H1 (cell line): Measurements from ENCODE around the gene PDIA5. TPM values are rescaled to one million over a fixed set of nuclear protein-coding genes. Genes with fewer than 3 reads are reported as not detected.

ENCODE experiments used
- CTCF ChIA-PET: fragments of 300-600 bp; sonication (Branson Sonifier 250); formaldehyde crosslinking; loops from one replicate; lab custom pipeline; 2021; ENCODE audit not compliant: partially characterized antibody; lab: Charles Lee
- POLR2A ChIA-PET: fragments of 300-600 bp; sonication (Branson Sonifier 250); formaldehyde crosslinking; loops from one replicate; lab custom pipeline; 2021; ENCODE audit warnings: inconsistent platforms; ENCODE audit not compliant: partially characterized antibody; lab: Charles Lee
- DNase-seq, 2 experiments: peaks; one replicate each; pipeline versions ENCODE4 v3.0.0 to v3.0.0-alpha.2; 2010 to 2022; ENCODE audit warnings: low spot score in 2 of 2, low read depth in 1 of 2, mixed read lengths in 1 of 2
- FAIRE-seq: peaks from 2 replicates; lab custom pipeline; 2011; peaks lifted over from hg19 to GRCh38; lab: Jason Lieb, UNC
- H2AFZ ChIP-seq: 2 replicates; pipeline ENCODE4 v1.8.1; 2012; ENCODE audit warnings: low read length, inconsistent platforms
- H2AK5ac ChIP-seq: 2 replicates; pipeline ENCODE4 v1.6.1; 2013; ENCODE audit warnings: low read depth, low read length
- H2BK120ac ChIP-seq: replicated peaks from 2 replicates; pipeline ENCODE3; 2013; ENCODE audit warnings: low read depth, low read length, inconsistent platforms
- H2BK12ac ChIP-seq: 2 replicates; pipeline ENCODE4 v1.6.1; 2013; ENCODE audit warnings: low read depth, low read length
- H2BK15ac ChIP-seq: 2 replicates; pipeline ENCODE4 v1.6.1; 2013; ENCODE audit warnings: low read length
- H2BK20ac ChIP-seq: 2 replicates; pipeline ENCODE4 v1.6.1; 2013; ENCODE audit warnings: low read length
- H2BK5ac ChIP-seq: 2 replicates; pipeline ENCODE4 v1.6.1; 2013; ENCODE audit warnings: low read depth, low read length
- H3K14ac ChIP-seq: 2 replicates; pipeline ENCODE4 v1.6.1; 2013; ENCODE audit warnings: inconsistent platforms; ENCODE audit not compliant: insufficient read length
- H3K18ac ChIP-seq: 2 replicates; pipeline ENCODE4 v1.6.1; 2013; ENCODE audit warnings: low read length; ENCODE audit errors: extremely low read depth
- H3K23ac ChIP-seq: 2 replicates; pipeline ENCODE4 v1.6.1; 2013; ENCODE audit warnings: inconsistent platforms; ENCODE audit not compliant: insufficient read length
- H3K23me2 ChIP-seq: 2 replicates; pipeline ENCODE4 v1.6.1; 2013; ENCODE audit warnings: low read depth, low read length
- H3K27ac ChIP-seq: 2 replicates; pipeline ENCODE4 v1.6.1; 2011; ENCODE audit warnings: low read depth, low read length, inconsistent platforms
- H3K27me3 ChIP-seq, 4 experiments: replicated peaks in 1 of 4; 1 replicate in 1 of 4; 2 replicates in 3 of 4; pipeline versions ENCODE4 v1.6.1 to v1.8.1; 2011 to 2013; ENCODE audit warnings: low read length in 3 of 4, mild to moderate bottlenecking in 3 of 4, inconsistent platforms in 2 of 4, mixed read lengths in 2 of 4, moderate library complexity in 1 of 4; ENCODE audit not compliant: control insufficient read depth in 3 of 4, insufficient read depth in 3 of 4; ENCODE audit errors: extremely low read depth in 1 of 4
- H3K36me3 ChIP-seq, 4 experiments: 2 replicates each; pipeline versions ENCODE4 v1.6.1 to v1.8.1; 2011 to 2013; ENCODE audit warnings: mild to moderate bottlenecking in 4 of 4, low read length in 3 of 4, moderate library complexity in 2 of 4, control low read depth in 1 of 4, inconsistent platforms in 1 of 4; ENCODE audit not compliant: insufficient read depth in 4 of 4, control insufficient read depth in 2 of 4
- H3K4ac ChIP-seq: replicated peaks from 2 replicates; pipeline ENCODE3; 2013; ENCODE audit warnings: low read length, low read depth, mixed read lengths, inconsistent platforms; ENCODE audit not compliant: insufficient read length
- H3K4me1 ChIP-seq, 4 experiments: replicated peaks in 1 of 4; 1 replicate in 1 of 4; 2 replicates in 3 of 4; pipeline versions ENCODE4 v1.6.1 to v1.8.1; 2011 to 2013; ENCODE audit warnings: low read length in 3 of 4, inconsistent platforms in 2 of 4, mixed read lengths in 1 of 4; ENCODE audit not compliant: insufficient read depth in 4 of 4, control insufficient read depth in 3 of 4
- H3K4me2 ChIP-seq, 2 experiments: 2 replicates each; pipeline versions ENCODE4 v1.6.1 to v1.8.1; 2011 to 2013; ENCODE audit warnings: low read depth in 2 of 2, low read length in 2 of 2, control low read depth in 1 of 2, inconsistent platforms in 1 of 2, mild to moderate bottlenecking in 1 of 2; ENCODE audit not compliant: insufficient read depth in 1 of 2
- H3K4me3 ChIP-seq, 4 experiments: fragments of 200-600, 300-600 bp in 1 of 4; sonication (generic), shearing (Covaris generic), sonication (Bioruptor Twin) in 1 of 4; 2 replicates each; pipeline versions ENCODE4 v1.5.1 to v1.8.1; 2011 to 2016; ENCODE audit warnings: low read length in 4 of 4, low read depth in 3 of 4, control low read depth in 2 of 4, inconsistent platforms in 2 of 4, mild to moderate bottlenecking in 2 of 4, mixed read lengths in 1 of 4, moderate library complexity in 1 of 4; ENCODE audit not compliant: insufficient read depth in 2 of 4; ENCODE audit errors: extremely low read depth in 1 of 4
- H3K56ac ChIP-seq: replicated peaks from 2 replicates; pipeline ENCODE3; 2013; ENCODE audit warnings: low read depth, mild to moderate bottlenecking, mixed read lengths, low read length, inconsistent platforms; ENCODE audit not compliant: insufficient read length
- H3K79me1 ChIP-seq: 2 replicates; pipeline ENCODE4 v1.6.1; 2013; ENCODE audit warnings: low read depth, low read length, control low read depth
- H3K79me2 ChIP-seq, 2 experiments: 2 replicates each; pipeline versions ENCODE4 v1.6.1 to v1.8.1; 2012 to 2013; ENCODE audit warnings: low read length in 2 of 2, mild to moderate bottlenecking in 2 of 2, inconsistent platforms in 1 of 2; ENCODE audit not compliant: insufficient read depth in 2 of 2, control insufficient read depth in 1 of 2
- H3K9ac ChIP-seq, 4 experiments: replicated peaks in 1 of 4; 1 replicate in 1 of 4; 2 replicates in 3 of 4; pipeline versions ENCODE4 v1.6.1 to v1.8.1; 2011 to 2013; ENCODE audit warnings: low read depth in 3 of 4, low read length in 3 of 4, control low read depth in 2 of 4, mild to moderate bottlenecking in 2 of 4, moderate library complexity in 2 of 4, inconsistent platforms in 1 of 4; ENCODE audit errors: extremely low read depth in 1 of 4
- H3K9me3 ChIP-seq, 2 experiments: 2 replicates each; pipeline versions ENCODE4 v1.6.1 to v1.8.1; 2012 to 2013; ENCODE audit warnings: mild to moderate bottlenecking in 2 of 2, moderate library complexity in 2 of 2, control low read depth in 1 of 2, inconsistent platforms in 1 of 2, low read depth in 1 of 2, low read length in 1 of 2, mixed read lengths in 1 of 2; ENCODE audit not compliant: insufficient read depth in 2 of 2
- H4K20me1 ChIP-seq, 2 experiments: replicated peaks in 1 of 2; 2 replicates each; pipeline versions ENCODE3 to v1.8.1; 2011 to 2013; ENCODE audit warnings: inconsistent platforms in 2 of 2, low read length in 2 of 2, mild to moderate bottlenecking in 1 of 2; ENCODE audit not compliant: insufficient read depth in 2 of 2, control insufficient read depth in 1 of 2
- H4K5ac ChIP-seq: 2 replicates; pipeline ENCODE4 v1.6.1; 2013; ENCODE audit warnings: low read length, low read depth, mixed read lengths, inconsistent platforms; ENCODE audit not compliant: insufficient read length
- H4K8ac ChIP-seq: 2 replicates; pipeline ENCODE4 v1.8.0; 2013; ENCODE audit warnings: mild to moderate bottlenecking, moderate library complexity, low read length, inconsistent platforms; ENCODE audit not compliant: insufficient read depth; ENCODE audit errors: extremely low read depth
- H4K91ac ChIP-seq: replicated peaks from 2 replicates; pipeline ENCODE3; 2013; ENCODE audit warnings: low read length, mixed read lengths, inconsistent platforms; ENCODE audit not compliant: insufficient read length
- ASH2L ChIP-seq: fragments of 200-600, 300-600 bp; sonication (generic); IDR thresholded peaks from one replicate; pipeline ENCODE4 v1.7.1; 2017; ENCODE audit warnings: low read length
- JUND ChIP-seq: IDR thresholded peaks from 2 replicates; pipeline ENCODE4 v1.6.1; 2011; ENCODE audit warnings: mild to moderate bottlenecking, improper control_type of control experiment, low read length
- KDM1A ChIP-seq: fragments of 200-600, 300-600 bp; sonication (generic); IDR thresholded peaks from 2 replicates; pipeline ENCODE4 v1.7.1; 2016; ENCODE audit warnings: mild to moderate bottlenecking, low read length, borderline replicate concordance
- WGBS, 2 experiments: shearing (Covaris generic) in 1 of 2; methylation state at CpG; one replicate each; pipeline versions ENCODE4 v1.1.6 to v1.1.7; 2013 to 2015; ENCODE audit warnings: low lambda C conversion rate in 2 of 2, mixed read lengths in 2 of 2, inconsistent platforms in 1 of 2, low coverage in 1 of 2, missing lambda C conversion rate in 1 of 2; ENCODE audit not compliant: insufficient replicate concordance in 2 of 2, insufficient coverage in 1 of 2, insufficient read length in 1 of 2; ENCODE audit errors: extremely low coverage in 1 of 2, missing lambda C conversion rate in 1 of 2; 5-methylcytosine and 5-hydroxymethylcytosine counted together
- polyA plus RNA-seq, 7 experiments: library from polyadenylated mRNA; depleted of rRNA in 3 of 7; stranded (reverse) in 5 of 7; unstranded in 2 of 7; fragments of >200 nt in 5 of 7; fragments of 200-250 nt in 2 of 7; gene quantifications; 1 replicate in 5 of 7; 2 replicates in 1 of 7; 4 replicates in 1 of 7; pipeline versions ENCODE4 v1.2.1 to v1.2.3, GENCODE V29; 2011 to 2013; ENCODE audit warnings: missing spikeins in 2 of 7, mixed read lengths in 2 of 7
- total RNA-seq: library from RNA; stranded (reverse); fragmentation: NEBNext Ultra II Directional; extraction: Animal tissue kit (Norgen Biotek cat#: 25700); gene quantifications from 2 replicates; pipeline ENCODE4 v1.2.1, GENCODE V29; 2021
- TF ChIP-seq, protein P1 (sequence below): IDR thresholded peaks from 2 replicates; pipeline ENCODE4 v1.6.1; 2012; ENCODE audit warnings: low read length, inconsistent platforms

PDIA5 gene
- total and polyA plus RNA-seq, 2 of the 8 experiments (the other 6 are each of a cell fraction or from before 2014, with no cell fraction given): 18.2 to 32.8 TPM

DNA sequence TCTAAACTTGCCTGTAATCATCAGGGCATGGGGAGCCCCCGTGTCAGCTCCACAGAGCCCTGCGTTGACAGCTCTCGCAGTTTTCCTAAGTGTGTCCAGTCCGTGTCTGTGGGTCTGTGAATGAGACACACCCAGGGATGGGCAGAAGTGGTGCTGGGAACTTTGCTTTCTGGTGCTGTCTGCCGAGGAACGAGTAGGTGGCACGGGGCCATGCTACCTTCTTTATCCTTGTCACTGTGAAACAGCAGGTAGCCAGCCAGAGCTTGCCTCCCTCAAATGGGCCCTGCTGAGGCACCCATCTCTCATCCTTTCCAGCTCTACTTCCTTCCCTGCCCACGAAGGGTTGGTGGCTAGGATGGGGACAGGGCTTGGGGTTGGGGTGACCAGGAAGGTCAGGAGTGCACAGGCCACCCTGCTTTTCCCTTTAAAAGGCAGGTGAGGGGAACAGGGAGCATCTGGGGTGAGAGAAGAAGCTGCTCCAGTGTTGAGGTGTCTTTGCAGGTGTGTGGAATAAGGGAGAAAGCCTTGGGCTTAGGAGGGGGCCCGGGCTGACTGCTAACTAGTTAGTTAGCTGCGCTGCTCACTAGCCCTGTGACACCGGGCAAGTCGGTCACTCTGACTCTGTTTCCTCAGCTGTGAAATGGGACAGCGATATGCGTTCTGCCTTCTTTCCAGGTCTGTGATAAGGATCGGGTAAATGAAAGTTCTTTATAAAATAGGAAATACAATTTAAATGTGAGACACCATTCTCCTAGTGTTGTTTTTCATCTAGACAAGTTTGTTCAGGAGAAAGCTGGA lies 27.9 kb downstream of the PDIA5 start:
- no peak overlapping the region for H2BK5ac ChIP-seq
- DNase-seq (no peak), FAIRE-seq (no peak)
- no peaks in the 10 kb centered on the region; a peak in 1 of 4 replicates for H3K79me2 ChIP-seq
- H2BK15ac ChIP-seq: no peak overlapping the region
- no peak overlapping the region for H3K4me2 ChIP-seq
- no peak overlapping the region for H3K18ac ChIP-seq
- CTCF ChIA-PET: interaction anchor here (0.8 to 2.2 kb wide), 9 partner anchors 11 to 67 kb away, joined by 3 to 7 read pairs (median 4); partner anchors contain the start of gene SEMA5B
- H4K8ac ChIP-seq: no peak overlapping the region
- peaks cover 7 to 26% (median 12%) of the 10 kb centered on the region in 4 experiments for H3K4me1 ChIP-seq
- WGBS, 2 experiments: 93% methylated on average over 15 of the region's 15 CpGs; no CpG with 5 or more reads in 1 of the 2 experiments
- H3K27me3 ChIP-seq: no peaks in the 10 kb centered on the region
- H3K23me2 ChIP-seq: no peaks in the 10 kb centered on the region
- no peak overlapping the region for H3K56ac ChIP-seq
- H3K4ac ChIP-seq: no peak overlapping the region
- H4K5ac ChIP-seq: no peak overlapping the region
- no peak overlapping the region for H2BK120ac ChIP-seq
- no peak overlapping the region for H3K4me3 ChIP-seq
- no peak overlapping the region for H2BK12ac ChIP-seq
- H3K9ac ChIP-seq: no peak overlapping the region
- no peak overlapping the region for H4K91ac ChIP-seq
- no peak overlapping the region for H2BK20ac ChIP-seq
- peaks cover 3 to 7% of the 10 kb centered on the region in 2 experiments for H4K20me1 ChIP-seq
- peaks cover 0 to 9% (median 4%) of the 10 kb centered on the region in 4 experiments; a peak in 4 of 8 replicates for H3K36me3 ChIP-seq
- H2AFZ ChIP-seq: no peak overlapping the region
- no peak overlapping the region for H3K23ac ChIP-seq
- no peak overlapping the region for H2AK5ac ChIP-seq
- H3K27ac ChIP-seq: no peak overlapping the region
- H3K79me1 ChIP-seq: peaks cover 10% of the 10 kb centered on the region
- no peak overlapping the region for H3K14ac ChIP-seq
- POLR2A ChIA-PET: interaction anchor here (1.1 to 1.2 kb wide), 2 partner anchors 13 to 712 kb away, joined by 3 to 5 read pairs; partner anchors contain the start of gene MIX23
- no peaks in the 10 kb centered on the region for H3K9me3 ChIP-seq
- TF ChIP-seq, protein P1, sequence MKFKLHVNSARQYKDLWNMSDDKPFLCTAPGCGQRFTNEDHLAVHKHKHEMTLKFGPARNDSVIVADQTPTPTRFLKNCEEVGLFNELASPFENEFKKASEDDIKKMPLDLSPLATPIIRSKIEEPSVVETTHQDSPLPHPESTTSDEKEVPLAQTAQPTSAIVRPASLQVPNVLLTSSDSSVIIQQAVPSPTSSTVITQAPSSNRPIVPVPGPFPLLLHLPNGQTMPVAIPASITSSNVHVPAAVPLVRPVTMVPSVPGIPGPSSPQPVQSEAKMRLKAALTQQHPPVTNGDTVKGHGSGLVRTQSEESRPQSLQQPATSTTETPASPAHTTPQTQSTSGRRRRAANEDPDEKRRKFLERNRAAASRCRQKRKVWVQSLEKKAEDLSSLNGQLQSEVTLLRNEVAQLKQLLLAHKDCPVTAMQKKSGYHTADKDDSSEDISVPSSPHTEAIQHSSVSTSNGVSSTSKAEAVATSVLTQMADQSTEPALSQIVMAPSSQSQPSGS: no peak
- TF ChIP-seq JUND (no peak), ASH2L (no peak), KDM1A (no peak)
